AG04450 (cell line): Measurements from ENCODE around the gene LAMA4. TPM values are rescaled to one million over a fixed set of nuclear protein-coding genes. Genes with fewer than 3 reads are reported as not detected.

Source experiments
- CTCF ChIA-PET: fragments of 300-600, 350-600 bp; formaldehyde crosslinking; extraction: SDS; loops from one replicate; lab custom pipeline; 2022; ENCODE audit warnings: antibody characterized with exemption, inconsistent platforms; lab: Charles Lee
- POLR2A ChIA-PET: fragments of 350-600 bp; formaldehyde crosslinking; extraction: SDS; loops from one replicate; lab custom pipeline; 2021; ENCODE audit warnings: antibody characterized with exemption, inconsistent platforms; lab: Yijun Ruan, JAX
- DNase-seq: peaks from one replicate; pipeline ENCODE4 v3.0.0-alpha.2; 2011; ENCODE audit warnings: low read depth, low spot score
- H3K27ac ChIP-seq: one replicate; pipeline ENCODE4 v1.5.1; 2012; ENCODE audit warnings: low read depth, low read length, control low read depth
- H3K27me3 ChIP-seq: one replicate; pipeline ENCODE4 v1.6.0; 2012; ENCODE audit warnings: low read length; ENCODE audit not compliant: control insufficient read depth, insufficient read depth
- H3K4me3 ChIP-seq: 2 replicates; pipeline ENCODE4 v1.5.1; 2011; ENCODE audit warnings: mild to moderate bottlenecking, low read depth, low read length, control low read depth
- H3K9me3 ChIP-seq: 2 replicates; pipeline ENCODE4 v1.5.1; 2012; ENCODE audit warnings: low read length; ENCODE audit not compliant: control insufficient read depth, insufficient read depth
- polyA plus RNA-seq: library from polyadenylated mRNA; depleted of rRNA; stranded (reverse); fragments of >200 nt; gene quantifications from 2 replicates; pipeline ENCODE4 v1.2.3, GENCODE V29; 2011
- TF ChIP-seq, protein P1 (sequence below): IDR thresholded peaks from 2 replicates; pipeline ENCODE4 v1.5.1; 2011; ENCODE audit warnings: low read depth, low read length, control low read depth, inconsistent platforms

LAMA4 gene
- polyA plus RNA-seq, 1 experiment: 246 TPM

DNA sequence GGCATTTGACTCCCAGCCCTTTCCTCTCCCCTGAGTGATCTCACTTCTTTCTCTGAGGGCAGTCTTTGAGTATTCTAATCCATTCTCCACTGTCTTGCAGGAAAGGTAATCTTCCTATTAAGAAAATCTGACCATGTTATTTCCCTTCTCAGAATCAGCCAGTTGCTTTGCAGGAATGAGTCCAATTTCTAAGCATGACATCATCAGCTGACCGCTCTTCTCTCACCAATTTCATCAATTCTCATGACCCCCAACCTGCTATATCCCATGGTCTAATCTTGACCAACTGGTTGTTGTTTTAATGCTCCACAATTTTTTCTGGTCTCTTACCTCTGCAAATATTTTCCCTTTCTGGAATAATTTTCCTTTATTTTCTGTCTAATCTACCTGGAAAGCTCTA lies 93.6 kb downstream of the LAMA4 start:
- Histone ChIP-seq H3K27ac (no peak overlapping the region), H3K4me3 (no peak overlapping the region), H3K9me3 (no peaks in the 10 kb centered on the region), H3K27me3 (no peaks in the 10 kb centered on the region)
- DNase-seq: no peak
- POLR2A ChIA-PET: interaction anchor here (0.5 kb wide), 1 partner anchor 1286 kb away, joined by 3 read pairs; the partner anchor contains the start of gene AMD1
- CTCF ChIA-PET: no interaction called here
- TF ChIP-seq, protein P1, sequence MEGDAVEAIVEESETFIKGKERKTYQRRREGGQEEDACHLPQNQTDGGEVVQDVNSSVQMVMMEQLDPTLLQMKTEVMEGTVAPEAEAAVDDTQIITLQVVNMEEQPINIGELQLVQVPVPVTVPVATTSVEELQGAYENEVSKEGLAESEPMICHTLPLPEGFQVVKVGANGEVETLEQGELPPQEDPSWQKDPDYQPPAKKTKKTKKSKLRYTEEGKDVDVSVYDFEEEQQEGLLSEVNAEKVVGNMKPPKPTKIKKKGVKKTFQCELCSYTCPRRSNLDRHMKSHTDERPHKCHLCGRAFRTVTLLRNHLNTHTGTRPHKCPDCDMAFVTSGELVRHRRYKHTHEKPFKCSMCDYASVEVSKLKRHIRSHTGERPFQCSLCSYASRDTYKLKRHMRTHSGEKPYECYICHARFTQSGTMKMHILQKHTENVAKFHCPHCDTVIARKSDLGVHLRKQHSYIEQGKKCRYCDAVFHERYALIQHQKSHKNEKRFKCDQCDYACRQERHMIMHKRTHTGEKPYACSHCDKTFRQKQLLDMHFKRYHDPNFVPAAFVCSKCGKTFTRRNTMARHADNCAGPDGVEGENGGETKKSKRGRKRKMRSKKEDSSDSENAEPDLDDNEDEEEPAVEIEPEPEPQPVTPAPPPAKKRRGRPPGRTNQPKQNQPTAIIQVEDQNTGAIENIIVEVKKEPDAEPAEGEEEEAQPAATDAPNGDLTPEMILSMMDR: no peak

DNA sequence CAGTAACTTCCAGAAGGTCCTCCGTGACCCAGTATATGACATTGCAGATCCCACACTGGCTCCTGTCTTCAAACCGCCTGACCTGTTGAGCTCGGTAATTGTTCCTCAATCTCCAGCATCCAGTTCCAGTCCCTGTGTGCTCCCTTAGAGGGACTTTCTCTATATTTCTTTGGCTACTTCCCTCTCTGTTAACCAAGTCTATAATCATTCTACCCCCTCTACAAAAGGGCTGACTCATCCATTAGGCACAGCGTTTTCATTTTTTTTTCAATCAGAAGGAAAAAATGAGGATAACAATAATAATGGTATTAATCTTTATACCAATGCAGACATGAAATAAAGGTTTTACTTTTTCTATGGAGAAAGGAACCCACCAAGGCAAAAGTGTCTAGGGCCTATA lies 97.7 kb downstream of the LAMA4 start:
- ChIA-PET POLR2A (no interaction called here), CTCF (no interaction called here)
- no peak for DNase-seq
- Histone ChIP-seq H3K27me3 (no peaks in the 10 kb centered on the region), H3K9me3 (no peaks in the 10 kb centered on the region), H3K4me3 (no peak overlapping the region), H3K27ac (peak overlapping the region; percentile 42)
- TF ChIP-seq, protein P1: no peak

DNA sequence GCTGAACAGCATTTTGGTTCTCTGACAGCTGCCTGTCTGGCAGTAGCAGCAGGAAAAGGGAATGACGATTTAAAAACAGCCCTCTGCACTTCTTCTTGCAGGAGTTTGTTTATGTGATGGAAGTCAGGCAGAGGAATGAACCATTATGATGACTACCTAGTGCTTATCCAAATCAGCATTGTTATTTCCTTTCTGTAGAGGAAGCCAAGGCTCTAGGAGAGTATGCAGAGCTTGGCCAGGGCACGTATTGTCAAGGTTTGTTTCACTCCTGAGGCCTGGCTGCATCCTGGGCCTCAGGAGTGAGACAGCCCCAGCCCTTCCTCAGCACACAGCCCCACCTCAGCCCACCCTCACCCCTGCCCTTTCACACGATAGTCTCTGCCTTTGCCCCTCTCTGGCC lies 98.5 kb downstream of the LAMA4 start:
- CTCF ChIA-PET: interaction anchor here (0.6 kb wide), 1 partner anchor 352 kb away, joined by 6 read pairs; no protein-coding TSS in a partner anchor
- Histone ChIP-seq H3K9me3 (no peaks in the 10 kb centered on the region), H3K27me3 (no peaks in the 10 kb centered on the region), H3K4me3 (no peak overlapping the region), H3K27ac (peak overlapping the region; percentile 66)
- DNase-seq: no peak
- POLR2A ChIA-PET: no interaction called here
- TF ChIP-seq, protein P1: no peak

- H3K9me3 ChIP-seq: no peaks in the 10 kb centered on the region
- no peak overlapping the region for H3K27ac ChIP-seq
- POLR2A ChIA-PET: interaction anchor here (0.7 kb wide), 1 partner anchor 436 kb away, joined by 3 read pairs; no protein-coding TSS in a partner anchor
- TF ChIP-seq, protein P1: no peak
- no peak overlapping the region for H3K4me3 ChIP-seq
- DNase-seq: no peak
- H3K27me3 ChIP-seq: no peaks in the 10 kb centered on the region
- CTCF ChIA-PET: interaction anchor here (1.3 kb wide), 1 partner anchor 67 kb away, joined by 3 read pairs; the partner anchor contains the start of genes FAM229B and TUBE1
Observed at GRCh38 chr6:112154711-112155110, 99.7 kb downstream of the LAMA4 start.

GRCh38 chr6:112153926-112154607 lies 100.3 kb downstream of the LAMA4 start:
- no peak overlapping the region for H3K4me3 ChIP-seq
- ChIA-PET POLR2A (no interaction called here), CTCF (interaction anchor here (1.3 kb wide), 1 partner anchor 67 kb away, joined by 3 read pairs; the partner anchor contains the start of genes FAM229B and TUBE1)
- TF ChIP-seq, protein P1: no peak
- no peaks in the 10 kb centered on the region for H3K9me3 ChIP-seq
- H3K27me3 ChIP-seq: no peaks in the 10 kb centered on the region
- no peak overlapping the region for H3K27ac ChIP-seq
- DNase-seq: no peak
